ENCODE measurements around the gene SPTA1. TPM values are rescaled to one million over a fixed set of nuclear protein-coding genes. Genes with fewer than 3 reads are reported as not detected.

Gene SPTA1
- total and polyA plus RNA-seq, 2 of the 4 experiments (the other 2 are of a cell fraction): not detected

DNA sequence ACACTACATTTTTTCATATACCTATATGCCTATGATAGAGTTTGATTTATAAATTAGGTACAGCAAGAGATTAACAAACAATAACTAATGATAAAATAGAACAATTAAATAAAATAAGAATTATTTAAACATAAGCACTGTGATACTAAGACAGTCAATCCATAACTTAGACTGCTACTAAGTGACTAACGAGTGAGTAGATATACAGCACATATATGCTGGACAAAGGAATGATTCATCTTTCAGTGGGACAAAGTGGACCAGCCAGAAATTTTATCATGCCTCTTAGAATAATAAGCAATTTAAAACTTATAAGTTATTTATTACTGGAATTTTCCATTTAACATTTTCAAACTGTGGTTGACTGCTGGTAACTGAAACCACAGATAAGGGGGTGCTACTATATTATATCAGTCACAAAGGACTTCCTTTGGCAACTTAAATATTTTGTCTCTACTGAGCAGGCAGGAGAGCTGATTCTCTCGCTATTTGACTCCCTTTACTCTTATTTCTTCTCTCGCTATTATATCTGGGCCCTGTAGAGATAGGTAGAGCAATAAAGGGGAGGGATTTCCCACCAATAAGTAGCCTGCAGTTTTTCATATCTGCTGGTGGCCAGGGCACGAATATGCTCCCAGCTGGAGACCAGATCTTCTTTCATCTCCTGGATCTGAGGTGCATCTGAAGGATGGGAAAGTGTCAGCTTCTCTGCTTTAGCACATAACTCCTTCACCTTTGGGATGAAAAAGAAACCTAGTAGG is 10.8 kb downstream of the SPTA1 start:
- H3K27ac ChIP-seq (ENCODE audit: insufficient read depth, low read length): no peak overlapping the region
- POLR2A ChIA-PET (ENCODE audit: unreplicated experiment): no interaction called here
- H2AFZ ChIP-seq (replicated peaks; ENCODE audit: low read length, poor library complexity): no peak overlapping the region
- no peaks in the 10 kb centered on the region for H3K79me1 ChIP-seq (ENCODE audit: low read depth in 1 of 2, low read length in 2 of 2)
- H3K9me3 ChIP-seq (ENCODE audit: control insufficient read depth, insufficient read depth, low read length): no peaks in the 10 kb centered on the region
- H3K4me2 ChIP-seq (ENCODE audit: low read depth, low read length): no peak overlapping the region
- no peak overlapping the region for H4K8ac ChIP-seq (ENCODE audit: low read depth in 2 of 2, low read length in 2 of 2)
- H2AK9ac ChIP-seq (replicated peaks; ENCODE audit: low read depth, low read length, poor library complexity): no peak overlapping the region
- H3K9ac ChIP-seq (ENCODE audit: low read depth, low read length): no peak overlapping the region
- no peak for TF ChIP-seq CHD1 (IDR thresholded peaks at IDR 0.05; ENCODE audit: low read depth, low read length)
- no peak for TF ChIP-seq RFX5 (IDR thresholded peaks at IDR 0.05; ENCODE audit: low read depth, low read length)
- TF ChIP-seq RCOR1 (IDR thresholded peaks at IDR 0.05; ENCODE audit: insufficient replicate concordance, low read length): no peak
- TF ChIP-seq RAD21 (IDR thresholded peaks at IDR 0.05; ENCODE audit: low read length): no peak
- no peak for TF ChIP-seq MAZ (IDR thresholded peaks at IDR 0.05; ENCODE audit: borderline replicate concordance, low read depth, low read length)
- no peak for TF ChIP-seq MAFK (IDR thresholded peaks at IDR 0.05; ENCODE audit: low read depth, low read length)
- TF ChIP-seq SMC3 (IDR thresholded peaks at IDR 0.05; ENCODE audit: low read depth, low read length): no peak
- TF ChIP-seq ELK1 (IDR thresholded peaks at IDR 0.05; ENCODE audit: borderline replicate concordance, low read depth, low read length): no peak
- no peak for TF ChIP-seq BHLHE40 (IDR thresholded peaks at IDR 0.05; ENCODE audit: low read depth, low read length)
- TF ChIP-seq, protein P1, sequence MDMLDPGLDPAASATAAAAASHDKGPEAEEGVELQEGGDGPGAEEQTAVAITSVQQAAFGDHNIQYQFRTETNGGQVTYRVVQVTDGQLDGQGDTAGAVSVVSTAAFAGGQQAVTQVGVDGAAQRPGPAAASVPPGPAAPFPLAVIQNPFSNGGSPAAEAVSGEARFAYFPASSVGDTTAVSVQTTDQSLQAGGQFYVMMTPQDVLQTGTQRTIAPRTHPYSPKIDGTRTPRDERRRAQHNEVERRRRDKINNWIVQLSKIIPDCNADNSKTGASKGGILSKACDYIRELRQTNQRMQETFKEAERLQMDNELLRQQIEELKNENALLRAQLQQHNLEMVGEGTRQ (IDR thresholded peaks at IDR 0.05; ENCODE audit: low read depth, low read length): no peak
- TF ChIP-seq FOS (IDR thresholded peaks at IDR 0.05; ENCODE audit: low read depth, low read length): no peak
- no peak for TF ChIP-seq NFE2L2 (IDR thresholded peaks at IDR 0.05; ENCODE audit: low read depth, low read length)
- TF ChIP-seq, protein P2, sequence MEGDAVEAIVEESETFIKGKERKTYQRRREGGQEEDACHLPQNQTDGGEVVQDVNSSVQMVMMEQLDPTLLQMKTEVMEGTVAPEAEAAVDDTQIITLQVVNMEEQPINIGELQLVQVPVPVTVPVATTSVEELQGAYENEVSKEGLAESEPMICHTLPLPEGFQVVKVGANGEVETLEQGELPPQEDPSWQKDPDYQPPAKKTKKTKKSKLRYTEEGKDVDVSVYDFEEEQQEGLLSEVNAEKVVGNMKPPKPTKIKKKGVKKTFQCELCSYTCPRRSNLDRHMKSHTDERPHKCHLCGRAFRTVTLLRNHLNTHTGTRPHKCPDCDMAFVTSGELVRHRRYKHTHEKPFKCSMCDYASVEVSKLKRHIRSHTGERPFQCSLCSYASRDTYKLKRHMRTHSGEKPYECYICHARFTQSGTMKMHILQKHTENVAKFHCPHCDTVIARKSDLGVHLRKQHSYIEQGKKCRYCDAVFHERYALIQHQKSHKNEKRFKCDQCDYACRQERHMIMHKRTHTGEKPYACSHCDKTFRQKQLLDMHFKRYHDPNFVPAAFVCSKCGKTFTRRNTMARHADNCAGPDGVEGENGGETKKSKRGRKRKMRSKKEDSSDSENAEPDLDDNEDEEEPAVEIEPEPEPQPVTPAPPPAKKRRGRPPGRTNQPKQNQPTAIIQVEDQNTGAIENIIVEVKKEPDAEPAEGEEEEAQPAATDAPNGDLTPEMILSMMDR (conservative IDR thresholded peaks at IDR 0.05; ENCODE audit: low read depth, low read length): no peak
- no peak for TF ChIP-seq CEBPB (IDR thresholded peaks at IDR 0.05; ENCODE audit: low read depth, low read length)
- TF ChIP-seq MXI1 (IDR thresholded peaks at IDR 0.05; ENCODE audit: borderline replicate concordance, low read depth, low read length): no peak
- no peak overlapping the region for H3K56ac ChIP-seq (ENCODE audit: extremely low read depth, insufficient read depth, low read length)
- no peak overlapping the region for H4K5ac ChIP-seq (ENCODE audit: low read depth, low read length)
- no peak overlapping the region for H2BK15ac ChIP-seq (ENCODE audit: low read depth, low read length)
- H3K4me3 ChIP-seq (ENCODE audit: insufficient read depth, low read depth, low read length): no peak overlapping the region
- H2BK120ac ChIP-seq (ENCODE audit: low read depth, low read length): no peak overlapping the region
- DNase-seq: no peak
- CTCF ChIA-PET: interaction anchor here (0.5 kb wide), 1 partner anchor 403 kb away, joined by 3 read pairs; no protein-coding TSS in a partner anchor
- no peaks in the 10 kb centered on the region for H4K20me1 ChIP-seq (ENCODE audit: insufficient read depth, low read length)
- intact Hi-C loops (cut with micrococcal nuclease) (no loop called here), in situ Hi-C loops (cut with MboI; ENCODE audit: low sequenced_read_pairs) (no loop called here), dilution Hi-C loops (cut with HindIII; ENCODE audit: low sequenced_read_pairs, unreplicated experiment) (no loop called here)
- no peaks in the 10 kb centered on the region for H3K9me1 ChIP-seq (ENCODE audit: insufficient read depth, low read length)
- no peaks in the 10 kb centered on the region for H3K4me1 ChIP-seq (ENCODE audit: control insufficient read depth, insufficient read depth, low read length)
- H3K23ac ChIP-seq (ENCODE audit: low read depth, low read length): no peak overlapping the region
- no peak overlapping the region for H4K91ac ChIP-seq (ENCODE audit: insufficient read depth, low read depth, low read length)
- no peak overlapping the region for H3K18ac ChIP-seq (ENCODE audit: low read depth, low read length)
- H3K36me3 ChIP-seq (ENCODE audit: control insufficient read depth, insufficient read depth, low read length): no peaks in the 10 kb centered on the region
- no peaks in the 10 kb centered on the region for H3K27me3 ChIP-seq (ENCODE audit: control insufficient read depth, insufficient read depth, low read length)
- H2AK5ac ChIP-seq (ENCODE audit: low read depth, low read length): no peak overlapping the region
- no peak overlapping the region for H3K4ac ChIP-seq (ENCODE audit: low read depth, low read length)
- no CpG with 5 or more reads among the region's 4 CpGs for WGBS, 2 experiments (ENCODE audit: extremely low coverage in 2 of 2, insufficient read length in 1 of 2)
- BruUV-seq (replicated peaks): no TSS peak
- H2BK5ac ChIP-seq (ENCODE audit: low read depth, low read length, poor library complexity, severe bottlenecking): no peak overlapping the region
- H3K14ac ChIP-seq (replicated peaks; ENCODE audit: low read depth, low read length): no peak overlapping the region
- no peak overlapping the region for H2BK20ac ChIP-seq (ENCODE audit: low read depth, low read length)
- no peak for ATAC-seq (ENCODE audit: low read depth)

Measured in IMR-90 (cell line).